Measurements from ENCODE around the gene ERG28.

- TF ChIP-seq CTCF (IDR thresholded peaks at IDR 0.05) (no peak), EZH2 (IDR thresholded peaks at IDR 0.05) (no peak)
Observed at GRCh38 chr14:75703467-75703866, 42.8 kb upstream of the ERG28 start.

Measured in neural progenitor cell (in vitro differentiated cells).